Kidney tubule cell (primary cell): Measurements from ENCODE around the gene RAC3.
"Not testable (repeated sequence)": the region's sequence is repeated elsewhere in the genome, so short reads cannot be mapped to it uniquely, and the experiment has no call there.

Experiments
- DNase-seq: peaks from one replicate; pipeline ENCODE4 v3.0.0-alpha.2; 2018; ENCODE audit warnings: low spot score

RAC3 gene

GRCh38 chr17:82023447-82024241 is 7.8 kb upstream of the RAC3 start:
- peak; percentile 36 for DNase-seq

GRCh38 chr17:82024859-82025258 is 6.6 kb upstream of the RAC3 start:
- no peak for DNase-seq

GRCh38 chr17:82025401-82026107 is 5.9 kb upstream of the RAC3 start:
- DNase-seq, result no peak

- DNase-seq, result no peak
Measured at GRCh38 chr17:82028246-82028645, 3.2 kb upstream of the RAC3 start.

GRCh38 chr17:82028966-82029365 is 2.5 kb upstream of the RAC3 start:
- DNase-seq, result no peak

- DNase-seq, result no peak
Measured at GRCh38 chr17:82029391-82029790, 2.1 kb upstream of the RAC3 start.

GRCh38 chr17:82029990-82030469 is 1.4 kb upstream of the RAC3 start:
- no peak for DNase-seq

- DNase-seq, result peak; percentile 83
Measured at GRCh38 chr17:82030470-82031302, 792 bp upstream of the RAC3 start.

- DNase-seq, result peak; percentile 44
Measured at GRCh38 chr17:82031885-82032627, 578 bp downstream of the RAC3 start.

- DNase-seq, result no peak
Measured at GRCh38 chr17:82033359-82034085, 2.0 kb downstream of the RAC3 start.

- no peak for DNase-seq
Measured at GRCh38 chr17:82034371-82035011, 3.0 kb downstream of the RAC3 start.

- DNase-seq, result no peak
Measured at GRCh38 chr17:82035488-82035887, 4.0 kb downstream of the RAC3 start.

GRCh38 chr17:82035956-82036633 is 4.6 kb downstream of the RAC3 start:
- no peak for DNase-seq

GRCh38 chr17:82036634-82037091 is 5.2 kb downstream of the RAC3 start:
- DNase-seq, result peak; percentile 15

- peak; percentile 96 for DNase-seq
Measured at GRCh38 chr17:82037092-82037888, 5.8 kb downstream of the RAC3 start, which contains the start of gene DCXR. TSS of gene DCXR (minus strand) at chr17:82037697. CDS start at chr17:82037682, 15 bp downstream.

- no peak for DNase-seq
Measured at GRCh38 chr17:82037889-82038195, 6.4 kb downstream of the RAC3 start.

GRCh38 chr17:82038796-82039409 is 7.4 kb downstream of the RAC3 start:
- not testable (repeated sequence) for DNase-seq

- DNase-seq, result no peak
Measured at GRCh38 chr17:82039695-82040299, 8.3 kb downstream of the RAC3 start.
